GM18870 (cell line): ENCODE measurements around the gene PDE10A.

Experiments
- ATAC-seq: cut with Tn5 transposase; IDR thresholded peaks from one replicate; pipeline ENCODE4 v1.9.1; 2021; ENCODE audit warnings: moderate library complexity; ENCODE audit not compliant: unreplicated experiment

PDE10A gene

GRCh38 chr6:165300422-165300936, 362.6 kb downstream of the PDE10A start:
- ATAC-seq, result no peak

DNA sequence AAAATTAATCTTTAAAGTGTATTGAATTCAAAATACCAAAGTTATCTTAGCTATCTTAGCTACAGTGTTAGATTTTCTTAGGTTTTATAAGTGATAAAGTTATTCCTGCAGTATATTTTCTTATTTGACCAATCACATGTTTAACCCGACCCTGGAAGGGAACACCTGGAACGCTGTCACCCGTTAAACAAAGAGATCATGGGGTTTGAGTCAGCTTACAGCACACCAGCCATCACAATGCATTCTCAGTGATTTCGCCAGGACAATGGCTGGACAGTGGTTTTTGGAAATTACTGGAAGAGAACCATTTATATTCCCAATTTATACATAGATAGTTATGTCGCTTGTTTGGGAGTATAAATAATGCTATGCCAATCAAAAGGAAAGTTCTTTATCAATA, 364.2 kb downstream of the PDE10A start:
- no peak for ATAC-seq

- no peak for ATAC-seq
These were observed 364.6 kb downstream of the PDE10A start for GRCh38 chr6:165298402-165298801.

DNA sequence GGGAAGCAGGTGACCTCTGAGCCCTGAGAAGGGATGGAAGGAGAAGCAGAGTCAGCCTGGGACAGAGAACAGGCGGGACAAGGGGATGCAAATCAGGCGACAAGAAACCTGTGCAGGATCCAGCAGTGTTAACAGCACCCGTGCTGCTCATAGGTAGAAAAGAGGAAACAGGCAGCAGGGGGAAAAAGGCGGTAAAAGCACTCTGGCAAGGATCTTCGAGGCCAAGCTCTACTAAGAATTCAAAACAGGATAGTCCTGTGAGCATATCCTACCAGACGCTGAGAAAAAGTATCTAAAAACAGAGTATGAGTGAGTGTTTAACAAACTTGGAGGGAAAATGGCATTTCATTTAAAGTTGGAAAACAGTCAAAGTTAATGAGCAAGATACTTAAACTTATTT, 370.4 kb downstream of the PDE10A start:
- ATAC-seq, result no peak
